H9 (cell line): ENCODE measurements around the gene GOLT1A. TPM values are rescaled to one million over a fixed set of nuclear protein-coding genes. Genes with fewer than 3 reads are reported as not detected.

Source experiments
- DNase-seq: peaks from one replicate; pipeline ENCODE4 v3.0.0-alpha.2; 2017
- H2AFZ ChIP-seq: one replicate; pipeline ENCODE4 v1.6.1; 2013; ENCODE audit warnings: mild to moderate bottlenecking, low read length, control low read depth, moderate library complexity
- H2AK5ac ChIP-seq: 2 replicates; pipeline ENCODE4 v1.6.1; 2013; ENCODE audit warnings: low read length, control low read depth, mixed read lengths; ENCODE audit not compliant: insufficient read length
- H2BK120ac ChIP-seq: one replicate; pipeline ENCODE4 v1.6.1; 2013; ENCODE audit warnings: low read depth, mild to moderate bottlenecking, low read length, control low read depth, inconsistent platforms; ENCODE audit not compliant: poor library complexity, severe bottlenecking
- H2BK12ac ChIP-seq: 2 replicates; pipeline ENCODE4 v1.6.1; 2013; ENCODE audit warnings: low read length, control low read depth, mixed read lengths, low read depth; ENCODE audit not compliant: insufficient read length
- H2BK15ac ChIP-seq: 2 replicates; pipeline ENCODE4 v1.6.1; 2013; ENCODE audit warnings: low read depth, low read length, control low read depth
- H2BK20ac ChIP-seq: one replicate; pipeline ENCODE4 v1.6.1; 2013; ENCODE audit warnings: low read depth, mild to moderate bottlenecking, low read length, control low read depth, inconsistent platforms; ENCODE audit not compliant: poor library complexity, severe bottlenecking
- H2BK5ac ChIP-seq: 2 replicates; pipeline ENCODE4 v1.6.1; 2013; ENCODE audit warnings: low read length, control low read depth, mixed read lengths; ENCODE audit not compliant: insufficient read length
- H3K14ac ChIP-seq: 2 replicates; pipeline ENCODE4 v1.6.1; 2013; ENCODE audit warnings: low read length, control low read depth; ENCODE audit not compliant: insufficient read depth
- H3K18ac ChIP-seq: 2 replicates; pipeline ENCODE4 v1.6.1; 2013; ENCODE audit warnings: low read depth, mild to moderate bottlenecking, mixed read lengths, low read length, control low read depth; ENCODE audit not compliant: insufficient read length
- H3K23ac ChIP-seq: 2 replicates; pipeline ENCODE4 v1.6.1; 2013; ENCODE audit warnings: low read length, control low read depth, mixed read lengths, low read depth; ENCODE audit not compliant: insufficient read length
- H3K23me2 ChIP-seq: 2 replicates; pipeline ENCODE4 v1.6.1; 2013; ENCODE audit warnings: low read depth, mild to moderate bottlenecking, mixed read lengths, low read length, control low read depth; ENCODE audit not compliant: insufficient read length, poor library complexity, severe bottlenecking
- H3K27ac ChIP-seq: 2 replicates; pipeline ENCODE4 v1.5.1; 2013; ENCODE audit warnings: low read length, control low read depth, mixed read lengths, low read depth; ENCODE audit not compliant: insufficient read length
- H3K27me3 ChIP-seq: 2 replicates; pipeline ENCODE4 v1.6.1; 2013; ENCODE audit warnings: low read length, control low read depth, inconsistent platforms; ENCODE audit not compliant: insufficient read depth
- H3K4ac ChIP-seq: 2 replicates; pipeline ENCODE4 v1.6.1; 2013; ENCODE audit warnings: low read depth, mild to moderate bottlenecking, control low read depth, inconsistent platforms, low read length, moderate library complexity
- H3K4me1 ChIP-seq: 2 replicates; pipeline ENCODE4 v1.6.1; 2013; ENCODE audit warnings: low read length, control low read depth, inconsistent platforms; ENCODE audit not compliant: insufficient read depth
- H3K4me2 ChIP-seq: 2 replicates; pipeline ENCODE4 v1.6.1; 2013; ENCODE audit warnings: low read length, control low read depth, mixed read lengths; ENCODE audit not compliant: insufficient read length, insufficient read depth
- H3K56ac ChIP-seq: 2 replicates; pipeline ENCODE4 v1.6.1; 2013; ENCODE audit warnings: low read depth, mild to moderate bottlenecking, mixed read lengths, low read length, control low read depth; ENCODE audit not compliant: insufficient read length
- H3K79me1 ChIP-seq: 2 replicates; pipeline ENCODE4 v1.6.1; 2013; ENCODE audit warnings: low read depth, mild to moderate bottlenecking, moderate library complexity, low read length, control low read depth, inconsistent platforms; ENCODE audit not compliant: insufficient read depth, poor library complexity, severe bottlenecking
- H3K79me2 ChIP-seq: 2 replicates; pipeline ENCODE4 v1.6.1; 2013; ENCODE audit warnings: low read length, control low read depth, inconsistent platforms; ENCODE audit not compliant: insufficient read depth
- H3K9ac ChIP-seq: 2 replicates; pipeline ENCODE4 v1.6.1; 2013; ENCODE audit warnings: low read length, control low read depth, mixed read lengths; ENCODE audit not compliant: insufficient read length; ENCODE audit errors: extremely low read depth
- H3K9me3 ChIP-seq: one replicate; pipeline ENCODE4 v1.6.1; 2013; ENCODE audit warnings: low read depth, low read length, inconsistent platforms; ENCODE audit not compliant: control insufficient read depth
- H3T11ph ChIP-seq: one replicate; pipeline ENCODE4 v1.6.1; 2013; ENCODE audit warnings: mild to moderate bottlenecking, low read length, control low read depth, inconsistent platforms
- H4K20me1 ChIP-seq: one replicate; pipeline ENCODE4 v1.6.1; 2013; ENCODE audit not compliant: control insufficient read depth, insufficient read length, insufficient read depth
- H4K5ac ChIP-seq: 2 replicates; pipeline ENCODE4 v1.6.1; 2013; ENCODE audit warnings: low read depth, mild to moderate bottlenecking, mixed read lengths, low read length, control low read depth; ENCODE audit not compliant: insufficient read length
- H4K8ac ChIP-seq: replicated peaks from 2 replicates; pipeline ENCODE4 v1.6.1; 2013; ENCODE audit warnings: low read length, control low read depth, mixed read lengths, low read depth; ENCODE audit not compliant: insufficient read length
- H4K91ac ChIP-seq: 2 replicates; pipeline ENCODE4 v1.6.1; 2013; ENCODE audit warnings: low read depth, mild to moderate bottlenecking, moderate library complexity, mixed read lengths, low read length, control low read depth; ENCODE audit not compliant: insufficient read length
- H3K27ac Mint-ChIP-seq, 3 experiments: 2 replicates in 2 of 3; 3 replicates in 1 of 3; pipeline ENCODE4 v1.8.0; 2020 to 2021; ENCODE audit warnings: mixed read lengths in 3 of 3, mild to moderate bottlenecking in 1 of 3, moderate library complexity in 1 of 3
- H3K27me3 Mint-ChIP-seq: 2 replicates; pipeline ENCODE4 v1.8.0; 2021; ENCODE audit warnings: low read depth, mild to moderate bottlenecking, moderate library complexity, mixed read lengths
- H3K36me3 Mint-ChIP-seq, 3 experiments: 2 replicates in 2 of 3; 3 replicates in 1 of 3; pipeline ENCODE4 v1.8.0; 2020 to 2021; ENCODE audit warnings: low read depth in 3 of 3, mixed read lengths in 3 of 3; ENCODE audit not compliant: insufficient read depth in 1 of 3
- H3K4me1 Mint-ChIP-seq, 2 experiments: 2 replicates each; pipeline ENCODE4 v1.8.0; 2020; ENCODE audit warnings: mixed read lengths in 2 of 2
- H3K4me3 Mint-ChIP-seq, 2 experiments: 2 replicates in 1 of 2; 3 replicates in 1 of 2; pipeline ENCODE4 v1.8.0; 2020 to 2021; ENCODE audit warnings: mild to moderate bottlenecking in 2 of 2, mixed read lengths in 2 of 2, moderate library complexity in 1 of 2
- H3K9me3 Mint-ChIP-seq, 2 experiments: 2 replicates in 1 of 2; 3 replicates in 1 of 2; pipeline ENCODE4 v1.8.0; 2020; ENCODE audit warnings: mild to moderate bottlenecking in 2 of 2, mixed read lengths in 2 of 2, moderate library complexity in 1 of 2
- CTCF ChIP-seq: fragments of 200-600 bp; sonication (generic); conservative IDR thresholded peaks from 3 replicates; pipeline ENCODE4 v1.8.0; 2021; ENCODE audit warnings: antibody characterized with exemption, mild to moderate bottlenecking
- WGBS: extraction: QIAGEN DNeasy Blood & Tissue Kit; methylation state at CpG from one replicate; pipeline ENCODE4 v1.1.7; 2013; ENCODE audit warnings: missing lambda C conversion rate, low lambda C conversion rate, mixed read lengths; ENCODE audit not compliant: insufficient read length; ENCODE audit errors: extremely low coverage; 5-methylcytosine and 5-hydroxymethylcytosine counted together
- total RNA-seq: library from RNA; stranded (reverse); gene quantifications from 2 replicates; pipeline ENCODE4 v1.2.1, GENCODE V29; 2021

GOLT1A gene
- total RNA-seq, 1 experiment from 2014 or later: 4.2 TPM

GRCh38 chr1:204207136-204207616 lies 6.6 kb downstream of the GOLT1A start:
- Histone ChIP-seq H3K23me2 (no peaks in the 10 kb centered on the region), H2BK5ac (no peak overlapping the region), H3K23ac (no peak overlapping the region), H4K8ac (no peak overlapping the region), H4K91ac (no peak overlapping the region), H2BK20ac (no peak overlapping the region), H3K56ac (no peak overlapping the region), H3K4me1 (no peaks in the 10 kb centered on the region; the same call in 1 of the 2 replicates), H4K5ac (no peak overlapping the region), H3K14ac (no peak overlapping the region), H2BK120ac (no peak overlapping the region), H4K20me1 (no peaks in the 10 kb centered on the region), H3K9ac (no peak overlapping the region), H3K79me2 (no peaks in the 10 kb centered on the region), H2BK12ac (no peak overlapping the region), H3K4ac (no peak overlapping the region), H3K79me1 (no peaks in the 10 kb centered on the region), H2AFZ (no peak overlapping the region), H3K27ac (no peak overlapping the region), H2AK5ac (no peak overlapping the region), H3K9me3 (no peaks in the 10 kb centered on the region), H3K27me3 (no peaks in the 10 kb centered on the region), H3K4me2 (no peak overlapping the region), H3K18ac (no peak overlapping the region), H2BK15ac (no peak overlapping the region), H3T11ph (no peak overlapping the region)
- H3K9me3 Mint-ChIP-seq: no peaks in the 10 kb centered on the region
- no peak overlapping the region for H3K4me3 Mint-ChIP-seq
- peak; percentile 88 for DNase-seq
- H3K27me3 Mint-ChIP-seq: no peaks in the 10 kb centered on the region; the same call in 1 of the 2 replicates
- H3K27ac Mint-ChIP-seq: no peak overlapping the region
- no peaks in the 10 kb centered on the region for H3K36me3 Mint-ChIP-seq
- no CpG with 5 or more reads among the region's 13 CpGs for WGBS
- peak; percentile 96 for TF ChIP-seq CTCF
- peaks cover 24 to 28% of the 10 kb centered on the region in 2 experiments for H3K4me1 Mint-ChIP-seq
